Stomach (tissue), 9 donors: ENCODE data around the gene APEH. TPM values are rescaled to one million over a fixed set of nuclear protein-coding genes. Genes with fewer than 3 reads are reported as not detected.

Experiments used
- DNase-seq, 2 donors: peaks; one replicate each; pipeline versions ENCODE4 v3.0.0 to v3.0.0-alpha.2; 2013 to 2019
- H3K27ac ChIP-seq, 5 donors: fragments of 200-600 bp in 4 of 5; sonication (generic) in 4 of 5; one replicate each; pipeline ENCODE4 v1.5.1; 2013 to 2019; ENCODE audit warnings: mild to moderate bottlenecking in 1 of 5, moderate library complexity in 1 of 5
- H3K27me3 ChIP-seq, 3 donors: fragments of 200-600 bp; sonication (generic); one replicate each; pipeline ENCODE4 v1.5.1; 2017 to 2019; ENCODE audit warnings: mixed run types in 1 of 3
- H3K36me3 ChIP-seq, 4 donors: fragments of 200-600 bp; sonication (generic); 1 replicate in 3 of 4; 2 replicates in 1 of 4; pipeline ENCODE4 v1.5.1; 2016 to 2019
- H3K4me1 ChIP-seq, 4 donors: fragments of 200-600 bp; sonication (generic); one replicate each; pipeline ENCODE4 v1.5.1; 2016 to 2019
- H3K4me3 ChIP-seq, 4 donors: fragments of 200-600 bp; sonication (generic) in 3 of 4; one replicate each; pipeline ENCODE4 v1.5.1; 2016 to 2019; ENCODE audit warnings: mild to moderate bottlenecking in 1 of 4
- H3K9me3 ChIP-seq, 4 donors: fragments of 200-600 bp; sonication (generic); one replicate each; pipeline ENCODE4 v1.5.1; 2016 to 2019
- CTCF ChIP-seq, 7 experiments: fragments of 450-650 bp in 4 of 7; fragments of 200-600 bp in 3 of 7; sonication (generic) in 3 of 7; IDR thresholded peaks; one replicate each; pipeline ENCODE4 v1.5.1; 2016 to 2019; ENCODE audit warnings: antibody characterized with exemption in 7 of 7, control low read depth in 2 of 7, mild to moderate bottlenecking in 1 of 7
- EP300 ChIP-seq: sonication (generic); formaldehyde crosslinking; IDR thresholded peaks from one replicate; pipeline ENCODE4 v1.6.1; 2017; ENCODE audit warnings: antibody characterized with exemption
- POLR2A ChIP-seq, 4 donors: fragments of 450-650 bp; IDR thresholded peaks; one replicate each; pipeline ENCODE4 v1.6.1; 2016; ENCODE audit warnings: antibody characterized with exemption in 4 of 4, control low read depth in 2 of 4, mild to moderate bottlenecking in 1 of 4, moderate library complexity in 1 of 4
- POLR2AphosphoS5 ChIP-seq, 3 donors: sonication (generic); formaldehyde crosslinking; IDR thresholded peaks; one replicate each; pipeline ENCODE4 v1.6.1; 2016; ENCODE audit warnings: antibody characterized with exemption in 3 of 3
- WGBS, 5 donors: extraction: QIAGEN DNeasy Blood & Tissue Kit in 3 of 5; methylation state at CpG; one replicate each; pipeline versions ENCODE4 v1.1.5 to v1.1.7; 2013 to 2018; 5-methylcytosine and 5-hydroxymethylcytosine counted together
- intact Hi-C: fragments of 100-400 bp; cut with DNase I; formaldehyde crosslinking; loops from one replicate; pipeline ENCODE4 v1.15.1; 2023; ENCODE audit warnings: low total_unique reads
- polyA plus RNA-seq, 3 donors: library from polyadenylated mRNA; stranded (reverse); fragments of 200-250 nt; gene quantifications; one replicate each; pipeline ENCODE4 v1.2.3, GENCODE V29; 2013
- total RNA-seq, 5 donors: library from RNA; depleted of rRNA; stranded (reverse); fragments of >200 nt; gene quantifications; one replicate each; pipeline versions ENCODE4 v1.1.0 to v1.2.3, GENCODE V29; 2014 to 2016
- donor health status: healthy with polysubstance abuse.
- donor health status: Bipolar disorder and iron deficiency.
- donor health status: healthy.

APEH gene
- total and polyA plus RNA-seq, 8 donors, result 23.9 to 104 (median 47.7) TPM

- intact Hi-C loops, result no loop called here
- Histone ChIP-seq H3K4me3 (no peak overlapping the region), H3K27me3 (no peaks in the 10 kb centered on the region), H3K4me1 (peaks cover 21 to 44% (median 37%) of the 10 kb centered on the region in 4 donors), H3K27ac (no peak overlapping the region), H3K9me3 (no peaks in the 10 kb centered on the region), H3K36me3 (peaks cover 22 to 78% (median 71%) of the 10 kb centered on the region in 4 donors)
- DNase-seq, result no peak
- TF ChIP-seq EP300 (no peak), CTCF (IDR thresholded peaks at IDR 0.05) (no peak), POLR2AphosphoS5 (IDR thresholded peaks at IDR 0.05) (no peak), POLR2A (IDR thresholded peaks at IDR 0.05) (no peak)
- WGBS, 5 donors, result 87 to 92% (median 89%) methylated on average over 11 to 19 of the region's 19 CpGs
These were observed 53.2 kb downstream of the APEH start for GRCh38 chr3:49727154-49727923.

- 93 to 97% (median 95%) methylated on average over 13 to 15 of the region's 15 CpGs for WGBS, 5 donors
- Histone ChIP-seq H3K27ac (no peak overlapping the region), H3K4me1 (peaks cover 15 to 38% (median 31%) of the 10 kb centered on the region in 4 donors), H3K9me3 (no peaks in the 10 kb centered on the region), H3K27me3 (no peaks in the 10 kb centered on the region), H3K36me3 (peaks cover 28 to 78% (median 73%) of the 10 kb centered on the region in 4 donors), H3K4me3 (no peak overlapping the region)
- no peak for TF ChIP-seq CTCF (IDR thresholded peaks at IDR 0.05)
- TF ChIP-seq POLR2AphosphoS5 (IDR thresholded peaks at IDR 0.05), result no peak
- TF ChIP-seq POLR2A (IDR thresholded peaks at IDR 0.05), result no peak
- intact Hi-C loops, result no loop called here
- DNase-seq, result no peak
These were observed 53.8 kb downstream of the APEH start for GRCh38 chr3:49727924-49728361.

GRCh38 chr3:49729966-49730609 is 55.9 kb downstream of the APEH start:
- Histone ChIP-seq H3K4me1 (peaks cover 6 to 24% (median 16%) of the 10 kb centered on the region in 4 donors), H3K36me3 (peaks cover 36 to 98% (median 93%) of the 10 kb centered on the region in 4 donors), H3K4me3 (no peak overlapping the region), H3K9me3 (no peaks in the 10 kb centered on the region), H3K27ac (no peak overlapping the region), H3K27me3 (no peaks in the 10 kb centered on the region)
- WGBS, 5 donors, result 96 to 100% (median 98%) methylated on average over 4 of the region's 4 CpGs
- DNase-seq, result no peak
- TF ChIP-seq EP300, result no peak
- TF ChIP-seq POLR2A (IDR thresholded peaks at IDR 0.05), result no peak
- TF ChIP-seq CTCF (IDR thresholded peaks at IDR 0.05), result no peak
- TF ChIP-seq POLR2AphosphoS5 (IDR thresholded peaks at IDR 0.05), result no peak
- intact Hi-C loops, result no loop called here

DNA sequence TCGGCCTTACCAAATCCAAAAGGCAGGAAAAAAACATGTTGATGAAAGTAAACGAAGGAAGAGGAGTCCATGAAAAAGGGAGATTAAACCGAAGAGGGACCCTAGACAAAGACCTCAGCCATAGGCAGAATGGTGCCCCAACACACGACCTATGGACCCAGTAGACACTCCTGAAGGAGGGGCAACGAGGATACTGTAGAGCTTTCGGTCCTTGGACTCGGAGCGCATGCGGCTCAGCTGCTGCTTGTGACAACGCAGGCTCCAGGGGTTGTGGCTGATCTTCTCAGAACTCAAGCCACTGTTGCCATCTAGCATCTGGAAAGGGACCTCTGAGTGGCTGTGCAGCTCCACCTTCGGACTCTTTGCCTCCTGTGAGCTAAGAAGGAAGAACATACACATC is 58.4 kb downstream of the APEH start:
- 87 to 92% (median 89%) methylated on average over 10 to 11 of the region's 11 CpGs for WGBS, 5 donors
- Histone ChIP-seq H3K27ac (no peak overlapping the region), H3K9me3 (no peaks in the 10 kb centered on the region), H3K36me3 (peaks cover 48 to 99% (median 94%) of the 10 kb centered on the region in 4 donors), H3K4me1 (peaks cover 0 to 5% (median 0%) of the 10 kb centered on the region in 4 donors), H3K4me3 (no peak overlapping the region), H3K27me3 (no peaks in the 10 kb centered on the region)
- no peak for DNase-seq
- TF ChIP-seq EP300 (no peak), POLR2AphosphoS5 (IDR thresholded peaks at IDR 0.05) (no peak), POLR2A (IDR thresholded peaks at IDR 0.05) (no peak), CTCF (IDR thresholded peaks at IDR 0.05) (no peak)
- intact Hi-C loops, result no loop called here
